HCT116 (cell line): ENCODE results near the gene DDAH1.

Experiments
- ATF3 ChIP-seq: IDR thresholded peaks from 2 replicates; pipeline ENCODE4 v1.6.1; 2012
- CTCF ChIP-seq, 3 experiments: fragments of 200-600 bp in 1 of 3; sonication (generic) in 1 of 3; IDR thresholded peaks in 2 of 3; conservative IDR thresholded peaks in 1 of 3; 2 replicates each; pipeline ENCODE4 v1.5.1; 2012 to 2017; ENCODE audit warnings: low read depth in 2 of 3, low read length in 2 of 3, antibody characterized with exemption in 1 of 3, borderline replicate concordance in 1 of 3, control low read depth in 1 of 3, mild to moderate bottlenecking in 1 of 3, mixed read lengths in 1 of 3, mixed run types in 1 of 3, moderate library complexity in 1 of 3; ENCODE audit not compliant: insufficient read depth in 1 of 3
- EZH2 ChIP-seq: fragments of 200-600 bp; sonication (generic); IDR thresholded peaks from 2 replicates; pipeline ENCODE4 v1.6.1; 2017; ENCODE audit warnings: antibody characterized with exemption, mixed run types
- EZH2phosphoT487 ChIP-seq: fragments of 200-600 bp; IDR thresholded peaks from 2 replicates; pipeline ENCODE4 v1.6.1; 2018; ENCODE audit warnings: antibody characterized with exemption, borderline replicate concordance
- FOSL1 ChIP-seq: IDR thresholded peaks from 2 replicates; pipeline ENCODE4 v1.6.1; 2012; ENCODE audit warnings: low read depth
- JUND ChIP-seq: IDR thresholded peaks from 2 replicates; pipeline ENCODE4 v1.6.1; 2012
- POLR2A ChIP-seq: IDR thresholded peaks from 2 replicates; pipeline ENCODE4 v1.7.0; 2011; ENCODE audit warnings: borderline replicate concordance; ENCODE audit not compliant: insufficient read depth, insufficient read length; ENCODE audit errors: extremely low read depth
- REST ChIP-seq: IDR thresholded peaks from 2 replicates; pipeline ENCODE4 v1.6.1; 2012; ENCODE audit warnings: low read depth
- SIN3A ChIP-seq: IDR thresholded peaks from 2 replicates; pipeline ENCODE4 v1.6.1; 2012; ENCODE audit warnings: low read depth
- SP1 ChIP-seq: IDR thresholded peaks from 2 replicates; pipeline ENCODE4 v1.6.1; 2012; ENCODE audit warnings: low read depth
- ZBTB33 ChIP-seq: IDR thresholded peaks from 2 replicates; pipeline ENCODE4 v1.6.1; 2011; ENCODE audit warnings: mild to moderate bottlenecking, low read length, moderate library complexity; ENCODE audit not compliant: insufficient replicate concordance; ENCODE audit errors: extremely low read depth
- ZFX ChIP-seq: fragments of 450-650 bp; IDR thresholded peaks from 2 replicates; pipeline ENCODE4 v1.6.1; 2017

GRCh38 chr1:85394130-85394529 is 70.8 kb downstream of the DDAH1 start:
- TF ChIP-seq ATF3 (no peak), REST (no peak), CTCF (IDR thresholded peaks at IDR 0.05 in 2 of 3, conservative IDR thresholded peaks at IDR 0.05 in 1 of 3; ENCODE audit: borderline replicate concordance in 1 of 3, insufficient read depth in 1 of 3, low read depth in 2 of 3, low read length in 2 of 3) (no peak), SIN3A (no peak), POLR2A (no peak), EZH2phosphoT487 (no peak), JUND (no peak), SP1 (no peak), FOSL1 (no peak), EZH2 (no peak), ZFX (no peak), ZBTB33 (no peak)
